LNCAP (cell line): ENCODE data around the gene TIFAB.

Experiments used
- CTCF ChIP-seq: fragments of 450-650 bp; IDR thresholded peaks from 2 replicates; pipeline ENCODE4 v1.5.1; 2017; ENCODE audit warnings: mild to moderate bottlenecking

The TIFAB gene

GRCh38 chr5:135437422-135437795 lies 14.7 kb downstream of the TIFAB start:
- TF ChIP-seq CTCF, result no peak

DNA sequence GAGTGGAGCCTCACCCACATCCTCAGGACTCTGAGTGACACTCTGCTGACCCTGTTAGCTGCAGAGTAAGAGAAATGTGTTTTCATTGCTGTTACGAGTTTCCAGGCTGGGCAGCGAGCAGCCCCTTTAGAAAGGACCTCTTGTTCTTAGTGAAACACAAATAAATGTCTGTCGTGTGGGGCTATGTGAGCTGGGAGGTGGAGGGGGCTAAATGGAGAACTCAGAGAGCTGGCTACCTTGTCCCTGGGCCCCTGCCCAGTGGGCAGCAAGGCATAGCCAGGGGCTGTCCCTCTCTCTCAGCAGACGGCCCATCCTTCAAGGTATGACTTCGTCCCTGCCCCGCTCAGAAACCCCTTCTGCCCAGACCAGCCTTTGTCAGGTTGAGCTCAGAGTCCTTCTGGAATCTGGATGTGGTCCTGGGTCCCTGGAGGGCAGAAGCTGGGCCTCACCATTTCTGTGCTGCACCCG lies 15.2 kb downstream of the TIFAB start:
- no peak for TF ChIP-seq CTCF

- TF ChIP-seq CTCF, result no peak
These were observed 16.5 kb downstream of the TIFAB start for GRCh38 chr5:135435467-135436330.

- TF ChIP-seq CTCF, result no peak
These were observed 17.3 kb downstream of the TIFAB start for GRCh38 chr5:135434591-135435466.

DNA sequence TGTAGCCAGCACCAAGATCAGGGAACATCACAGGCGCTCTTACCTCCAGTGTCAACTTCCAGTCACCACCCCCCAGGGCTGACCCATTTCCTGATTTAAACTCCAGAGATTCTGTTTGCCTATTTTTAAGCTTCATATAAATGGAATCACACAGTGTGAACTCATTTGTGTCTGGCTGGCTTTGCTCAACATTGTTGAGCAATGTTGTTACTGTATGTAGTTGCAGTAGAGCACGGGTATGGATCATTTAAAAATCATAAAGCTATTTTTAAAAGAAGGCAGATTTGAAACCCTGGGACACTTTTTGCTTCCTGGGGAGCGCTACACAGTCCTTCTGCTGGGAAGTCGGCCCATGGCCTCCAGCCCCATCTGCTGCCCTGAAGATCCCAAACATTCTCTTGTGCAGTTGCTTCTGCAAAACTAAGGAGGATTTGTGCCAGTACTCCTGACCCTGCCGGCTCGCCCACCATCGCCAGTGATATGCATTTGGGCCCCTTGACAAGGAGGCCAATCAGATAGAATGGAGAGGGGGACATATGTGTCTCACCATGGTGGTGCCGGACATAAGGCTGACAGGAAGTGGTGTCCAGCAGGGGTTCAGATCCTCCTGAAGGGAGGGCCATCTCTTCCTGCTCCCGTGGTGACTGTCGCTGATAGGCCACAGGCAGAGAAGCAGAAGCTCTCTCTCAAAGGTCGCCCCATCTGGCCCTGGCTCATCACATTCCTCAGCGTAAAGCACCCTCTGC lies 18.3 kb downstream of the TIFAB start:
- no peak for TF ChIP-seq CTCF

- TF ChIP-seq CTCF, result no peak
These were observed 20.0 kb downstream of the TIFAB start for GRCh38 chr5:135432113-135432512.

DNA sequence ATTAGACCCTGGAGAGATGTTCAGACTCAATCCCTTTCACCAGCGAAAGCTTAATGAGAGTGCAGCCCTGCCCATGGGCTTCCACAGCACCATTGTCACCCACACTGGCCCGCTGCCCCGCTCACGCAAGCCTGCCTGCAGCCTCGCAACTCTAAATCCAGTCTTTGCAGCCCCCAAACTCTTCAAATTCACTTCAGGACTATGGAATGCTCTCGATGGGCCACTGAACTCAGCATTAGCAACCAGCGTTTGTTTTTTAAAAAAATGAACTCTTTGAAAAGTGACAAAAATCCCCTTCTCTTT lies 22.1 kb downstream of the TIFAB start:
- TF ChIP-seq CTCF, result no peak
